ENCODE data around the gene TM4SF18. TPM values are rescaled to one million over a fixed set of nuclear protein-coding genes. Genes with fewer than 3 reads are reported as not detected.

The TM4SF18 gene
- total RNA-seq, 4 donors from 2014 or later: 6.7 to 35.5 (median 14.6) TPM

- no peak for DNase-seq
- Histone ChIP-seq H3K36me3 (no peaks in the 10 kb centered on the region), H3K27ac (no peak overlapping the region), H3K4me1 (no peaks in the 10 kb centered on the region), H3K4me3 (no peak overlapping the region), H3K27me3 (no peaks in the 10 kb centered on the region), H3K9me3 (no peaks in the 10 kb centered on the region)
- intact Hi-C loops (cut with DNase I; ENCODE audit: low total_unique reads): no loop called here
- no peak for TF ChIP-seq CTCF (IDR thresholded peaks at IDR 0.05)
- TF ChIP-seq POLR2A (IDR thresholded peaks at IDR 0.05): no peak
Observed at GRCh38 chr3:149310796-149311534, 22.5 kb downstream of the TM4SF18 start.

GRCh38 chr3:149307435-149307783 is 26.0 kb downstream of the TM4SF18 start:
- H3K9me3 ChIP-seq: no peaks in the 10 kb centered on the region
- no peak overlapping the region for H3K27ac ChIP-seq
- H3K4me3 ChIP-seq: no peak overlapping the region
- H3K27me3 ChIP-seq: no peaks in the 10 kb centered on the region
- intact Hi-C loops (cut with DNase I; ENCODE audit: low total_unique reads): no loop called here
- TF ChIP-seq CTCF (IDR thresholded peaks at IDR 0.05) (no peak), POLR2A (IDR thresholded peaks at IDR 0.05) (no peak)
- H3K4me1 ChIP-seq: no peaks in the 10 kb centered on the region
- H3K36me3 ChIP-seq: no peaks in the 10 kb centered on the region
- no peak for DNase-seq

GRCh38 chr3:149306751-149307434 is 26.5 kb downstream of the TM4SF18 start:
- Histone ChIP-seq H3K36me3 (no peaks in the 10 kb centered on the region), H3K4me3 (no peak overlapping the region), H3K9me3 (no peaks in the 10 kb centered on the region), H3K27me3 (no peaks in the 10 kb centered on the region), H3K27ac (no peak overlapping the region), H3K4me1 (no peaks in the 10 kb centered on the region)
- no peak for DNase-seq
- intact Hi-C loops (cut with DNase I; ENCODE audit: low total_unique reads): no loop called here
- TF ChIP-seq POLR2A (IDR thresholded peaks at IDR 0.05) (no peak), CTCF (IDR thresholded peaks at IDR 0.05) (no peak)

- no peaks in the 10 kb centered on the region for H3K36me3 ChIP-seq
- peaks cover 0 to 5% of the 10 kb centered on the region in 2 donors for H3K4me1 ChIP-seq
- TF ChIP-seq CTCF (IDR thresholded peaks at IDR 0.05): no peak
- no peak for TF ChIP-seq POLR2A (IDR thresholded peaks at IDR 0.05)
- H3K9me3 ChIP-seq: no peaks in the 10 kb centered on the region
- intact Hi-C loops (cut with DNase I; ENCODE audit: low total_unique reads): no loop called here
- no peak for DNase-seq
- no peak overlapping the region for H3K4me3 ChIP-seq
- H3K27me3 ChIP-seq: no peaks in the 10 kb centered on the region
- H3K27ac ChIP-seq: no peak overlapping the region
Observed at GRCh38 chr3:149305376-149305775, 28.1 kb downstream of the TM4SF18 start.

All from uterus (tissue), 4 donors.